NCI-H2196 treated with DMSO at 0.1 percent for 48 hours (cell line): ENCODE measurements around the gene SPECC1L.

Experiments
- DNase-seq: peaks from one replicate; lab custom pipeline; 2025; ENCODE audit not compliant: unreplicated experiment; lab: John Stamatoyannopoulos, UW

Gene SPECC1L

GRCh38 chr22:24437091-24437490, 166.5 kb downstream of the SPECC1L start:
- DNase-seq: no peak

GRCh38 chr22:24437741-24438328, 167.2 kb downstream of the SPECC1L start:
- no peak for DNase-seq

- no peak for DNase-seq
Measured at GRCh38 chr22:24440270-24440717, 169.7 kb downstream of the SPECC1L start.

GRCh38 chr22:24440718-24441405, 170.2 kb downstream of the SPECC1L start:
- DNase-seq: no peak

GRCh38 chr22:24441406-24442351, 171.0 kb downstream of the SPECC1L start:
- no peak for DNase-seq

- no peak for DNase-seq
Measured at GRCh38 chr22:24442352-24442744, 171.7 kb downstream of the SPECC1L start.

- DNase-seq: no peak
Measured at GRCh38 chr22:24443668-24444067, 173.0 kb downstream of the SPECC1L start.

GRCh38 chr22:24444251-24444650, 173.6 kb downstream of the SPECC1L start:
- DNase-seq: no peak

- no peak for DNase-seq
Measured at GRCh38 chr22:24444729-24445466, 174.3 kb downstream of the SPECC1L start.

- DNase-seq: no peak
Measured at GRCh38 chr22:24445481-24446259, 175.0 kb downstream of the SPECC1L start.

GRCh38 chr22:24446260-24446611, 175.6 kb downstream of the SPECC1L start:
- no peak for DNase-seq

GRCh38 chr22:24450610-24451009, 180.0 kb downstream of the SPECC1L start:
- no peak for DNase-seq

GRCh38 chr22:24451162-24451561, 180.5 kb downstream of the SPECC1L start:
- DNase-seq: no peak

GRCh38 chr22:24453853-24454252, 183.2 kb downstream of the SPECC1L start:
- DNase-seq: no peak

GRCh38 chr22:24455039-24455438, 184.4 kb downstream of the SPECC1L start:
- no peak for DNase-seq

GRCh38 chr22:24455751-24456426, 185.3 kb downstream of the SPECC1L start:
- no peak for DNase-seq

GRCh38 chr22:24457894-24458420, 187.3 kb downstream of the SPECC1L start:
- DNase-seq: no peak

- no peak for DNase-seq
Measured at GRCh38 chr22:24459911-24460310, 189.3 kb downstream of the SPECC1L start.

GRCh38 chr22:24460418-24461089, 189.9 kb downstream of the SPECC1L start:
- no peak for DNase-seq
